GM12873 (cell line): ENCODE measurements around the gene PTPN4.

ENCODE experiments used
- TF ChIP-seq, protein P1 (sequence below): IDR thresholded peaks from 2 replicates; pipeline ENCODE4 v1.5.1; 2012; ENCODE audit warnings: low read depth, mild to moderate bottlenecking, moderate library complexity, low read length, control low read depth; ENCODE audit not compliant: insufficient read depth; ENCODE audit errors: missing control alignments

Gene PTPN4

DNA sequence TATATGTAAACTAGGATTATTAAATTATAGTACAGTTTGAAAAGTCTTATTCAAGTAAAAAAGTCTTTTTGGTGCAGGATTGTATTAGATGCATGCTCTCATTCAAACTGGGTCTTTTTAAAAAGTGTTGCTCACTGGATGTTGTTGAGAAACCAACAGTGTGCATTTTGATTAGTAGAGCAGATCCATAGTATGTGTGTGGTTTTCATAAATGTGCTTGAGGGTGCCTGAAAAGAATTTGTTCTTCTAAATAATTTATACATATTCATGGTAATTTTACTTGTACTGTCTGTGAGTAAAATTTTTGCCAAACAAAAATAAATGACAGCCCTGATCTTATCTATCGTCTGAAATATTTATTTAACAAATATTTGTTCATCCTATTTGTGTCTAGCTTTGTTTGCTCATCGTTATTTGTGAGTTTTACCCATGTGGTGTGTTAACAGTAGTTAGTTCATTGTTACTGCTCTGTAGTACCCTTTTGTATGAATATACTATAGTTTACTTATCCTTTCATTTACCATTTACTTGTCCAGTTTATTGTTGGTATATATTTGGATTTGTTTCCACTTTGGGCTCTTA, 50.4 kb downstream of the PTPN4 start:
- TF ChIP-seq, protein P1, sequence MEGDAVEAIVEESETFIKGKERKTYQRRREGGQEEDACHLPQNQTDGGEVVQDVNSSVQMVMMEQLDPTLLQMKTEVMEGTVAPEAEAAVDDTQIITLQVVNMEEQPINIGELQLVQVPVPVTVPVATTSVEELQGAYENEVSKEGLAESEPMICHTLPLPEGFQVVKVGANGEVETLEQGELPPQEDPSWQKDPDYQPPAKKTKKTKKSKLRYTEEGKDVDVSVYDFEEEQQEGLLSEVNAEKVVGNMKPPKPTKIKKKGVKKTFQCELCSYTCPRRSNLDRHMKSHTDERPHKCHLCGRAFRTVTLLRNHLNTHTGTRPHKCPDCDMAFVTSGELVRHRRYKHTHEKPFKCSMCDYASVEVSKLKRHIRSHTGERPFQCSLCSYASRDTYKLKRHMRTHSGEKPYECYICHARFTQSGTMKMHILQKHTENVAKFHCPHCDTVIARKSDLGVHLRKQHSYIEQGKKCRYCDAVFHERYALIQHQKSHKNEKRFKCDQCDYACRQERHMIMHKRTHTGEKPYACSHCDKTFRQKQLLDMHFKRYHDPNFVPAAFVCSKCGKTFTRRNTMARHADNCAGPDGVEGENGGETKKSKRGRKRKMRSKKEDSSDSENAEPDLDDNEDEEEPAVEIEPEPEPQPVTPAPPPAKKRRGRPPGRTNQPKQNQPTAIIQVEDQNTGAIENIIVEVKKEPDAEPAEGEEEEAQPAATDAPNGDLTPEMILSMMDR = no peak

DNA sequence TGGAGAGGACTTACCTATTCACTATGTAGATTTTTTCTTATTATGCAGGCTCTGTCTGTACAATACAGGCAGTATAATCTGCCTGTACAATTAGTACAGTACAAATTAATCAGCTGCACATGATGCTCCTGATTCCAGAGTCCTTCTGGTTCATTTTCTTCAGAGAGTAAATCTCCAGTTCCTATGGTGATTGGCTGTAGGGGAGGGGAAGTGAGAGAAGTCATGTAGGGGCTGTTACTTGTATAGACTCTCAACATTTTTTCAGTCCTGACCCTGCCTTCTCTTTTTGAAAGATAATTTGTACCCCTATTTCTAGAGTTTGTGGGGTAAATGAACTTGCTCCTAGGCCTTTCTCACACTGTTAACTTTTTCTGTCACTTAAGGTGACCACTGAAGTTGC, 54.5 kb downstream of the PTPN4 start:
- TF ChIP-seq, protein P1 = no peak

DNA sequence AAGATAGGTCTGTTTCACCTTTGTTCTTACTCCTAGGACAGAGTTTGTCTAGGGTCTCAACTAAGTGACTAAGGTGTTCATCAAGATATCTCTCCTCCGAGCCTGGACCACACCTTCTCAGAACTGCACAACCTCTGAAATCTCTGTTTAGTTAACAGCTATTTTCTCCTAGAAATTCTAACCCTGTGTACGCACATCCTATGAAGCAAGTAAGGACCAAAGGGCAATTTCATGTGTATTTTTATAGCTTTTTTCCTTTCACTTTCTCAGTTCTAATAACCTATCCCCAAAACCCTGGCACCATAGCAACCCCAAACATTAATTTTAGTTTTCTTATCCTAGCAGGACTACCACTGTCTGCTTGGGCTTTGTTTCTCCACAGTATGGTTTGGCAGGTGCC, 59.1 kb downstream of the PTPN4 start:
- TF ChIP-seq, protein P1 = no peak

DNA sequence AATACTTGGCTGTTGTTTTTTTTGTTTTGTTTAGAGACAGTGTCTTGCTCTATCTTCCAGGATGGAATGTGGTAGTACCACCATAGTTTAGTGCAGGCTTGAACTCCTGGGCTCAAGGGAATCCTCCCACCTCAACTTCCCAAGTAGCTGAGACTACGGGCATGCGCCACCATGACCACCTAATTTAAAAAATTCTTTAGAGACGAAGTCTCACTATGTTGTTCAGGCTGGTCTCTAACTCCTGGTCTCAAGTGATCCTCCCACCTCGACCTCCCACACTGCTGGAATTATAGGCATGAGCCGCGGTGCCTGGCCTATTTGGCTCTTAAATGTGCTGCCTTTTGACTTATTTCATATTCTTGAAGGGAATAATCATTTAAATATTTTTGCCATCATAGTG, 60.1 kb downstream of the PTPN4 start:
- TF ChIP-seq, protein P1 = no peak

DNA sequence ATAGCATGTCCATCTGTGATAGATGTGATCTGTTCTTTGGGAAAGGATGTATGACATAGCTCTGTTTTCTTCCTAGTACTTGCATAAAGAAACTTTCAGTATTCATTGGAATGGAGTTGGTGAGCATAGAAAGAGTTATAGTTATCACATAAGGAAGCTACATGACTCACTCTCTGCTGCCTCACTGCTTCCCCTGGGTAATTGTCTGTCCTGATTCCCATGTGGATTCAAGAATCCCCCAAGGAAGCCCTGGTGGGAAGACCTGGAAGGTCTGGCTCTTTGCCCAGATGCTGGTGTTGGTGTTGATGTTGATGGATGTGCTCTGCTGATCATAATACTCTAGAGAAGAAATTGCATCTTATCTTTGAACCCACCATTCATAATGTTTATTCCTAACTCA, 60.6 kb downstream of the PTPN4 start:
- TF ChIP-seq, protein P1 = no peak

DNA sequence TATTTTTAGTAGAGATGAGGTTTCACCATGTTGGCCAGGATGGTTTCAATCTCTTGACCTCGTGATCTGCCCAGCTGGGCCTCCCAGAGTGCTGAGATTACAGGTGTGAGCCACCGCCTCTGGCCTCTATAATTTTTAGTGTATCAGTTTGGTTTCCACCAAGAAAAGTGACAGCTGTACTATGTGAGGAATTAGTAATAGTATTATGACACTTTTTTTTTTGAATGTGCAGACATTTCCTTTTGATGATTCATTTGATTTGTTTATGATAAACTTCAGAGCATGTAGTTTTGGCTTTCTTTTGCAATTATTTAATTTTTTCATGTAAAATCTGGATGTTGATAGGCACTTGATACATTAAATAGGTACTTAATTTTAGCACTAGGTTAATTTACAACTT, 61.5 kb downstream of the PTPN4 start:
- TF ChIP-seq, protein P1 = no peak

DNA sequence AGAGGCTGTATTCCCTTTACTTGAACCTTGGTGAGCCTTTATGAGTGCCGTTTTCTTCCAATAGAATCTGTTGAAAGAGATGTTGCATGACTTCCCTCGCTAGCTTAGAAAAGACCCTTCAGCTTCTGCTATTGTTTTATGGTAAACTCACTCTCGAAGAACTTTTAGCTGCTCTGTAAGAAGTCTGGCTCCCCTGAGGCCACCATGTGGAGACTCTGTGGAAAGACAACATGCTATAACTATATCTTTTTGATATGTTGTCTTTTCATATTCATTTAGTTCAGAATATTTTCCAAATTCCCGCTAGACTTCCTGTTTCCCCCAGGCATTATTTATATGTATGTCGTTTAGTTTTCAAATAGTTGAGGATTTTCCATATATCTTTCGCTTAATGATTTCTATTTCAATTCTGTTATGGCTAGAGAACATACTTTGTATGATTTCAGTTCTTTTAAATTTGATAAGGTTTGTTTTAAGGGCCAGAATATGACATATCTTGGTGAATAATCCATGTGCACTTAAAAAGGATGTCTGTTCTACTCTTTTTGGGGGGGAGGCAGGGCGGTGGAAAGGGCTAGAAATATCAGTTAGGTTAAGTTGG, 64.1 kb downstream of the PTPN4 start:
- TF ChIP-seq, protein P1 = peak; percentile 57
